Psoas muscle (tissue), 8 donors: ENCODE data around the gene FANCI. TPM values are rescaled to one million over a fixed set of nuclear protein-coding genes. Genes with fewer than 3 reads are reported as not detected.

Experiments
- ATAC-seq, 4 donors: fragments of 200-7000 bp; cut with Tn5 transposase; one replicate each; pipeline ENCODE4 v1.9.1; 2020; ENCODE audit warnings: moderate library complexity in 3 of 4, mild to moderate bottlenecking in 2 of 4
- DNase-seq, 2 donors: peaks; one replicate each; pipeline ENCODE4 v3.0.0-alpha.2; 2020
- H3K27ac ChIP-seq: fragments of 200-600 bp; one replicate; pipeline ENCODE4 v1.8.0; 2022
- H3K27me3 ChIP-seq, 3 donors: fragments of 200-600 bp in 1 of 3; one replicate each; pipeline versions ENCODE4 v1.6.1 to v1.8.0; 2013 to 2022; ENCODE audit warnings: low read length in 2 of 3, mild to moderate bottlenecking in 2 of 3, moderate library complexity in 1 of 3; ENCODE audit not compliant: insufficient read depth in 3 of 3
- H3K36me3 ChIP-seq, 2 donors: fragments of 200-600 bp in 1 of 2; one replicate each; pipeline versions ENCODE4 v1.6.1 to v1.8.0; 2013 to 2022; ENCODE audit warnings: low read depth in 1 of 2, mild to moderate bottlenecking in 1 of 2, moderate library complexity in 1 of 2; ENCODE audit not compliant: insufficient read depth in 1 of 2
- H3K4me1 ChIP-seq: fragments of 200-600 bp; one replicate; pipeline ENCODE4 v1.8.0; 2022
- H3K4me3 ChIP-seq: fragments of 200-600 bp; one replicate; pipeline ENCODE4 v1.8.0; 2022; ENCODE audit warnings: mild to moderate bottlenecking
- H3K9me3 ChIP-seq: fragments of 200-600 bp; one replicate; pipeline ENCODE4 v1.8.0; 2022
- CTCF ChIP-seq: fragments of 200-600 bp; IDR thresholded peaks from one replicate; pipeline ENCODE4 v1.8.0; 2022; ENCODE audit warnings: antibody characterized with exemption
- WGBS, 3 donors: extraction: QIAGEN DNeasy Blood & Tissue Kit; methylation state at CpG; one replicate each; pipeline versions ENCODE4 v1.1.6 to v1.1.7; 2013; 5-methylcytosine and 5-hydroxymethylcytosine counted together
- intact Hi-C, 2 donors: fragments of 100-400 bp; cut with DNase I; formaldehyde crosslinking; loops; one replicate each; pipeline versions ENCODE4 v1.11.0 to v1.14.2; 2022
- polyA plus RNA-seq, 3 donors: library from polyadenylated mRNA; stranded (reverse); fragments of 200-250 nt; gene quantifications; one replicate each; pipeline ENCODE4 v1.2.3, GENCODE V29; 2013
- total RNA-seq, 4 donors: library from RNA; stranded (reverse); fragmentation: NEBNext Ultra II Directional in 2 of 4; extraction: Animal tissue kit (Norgen Biotek cat#: 25700) in 2 of 4; gene quantifications; one replicate each; pipeline versions ENCODE4 v1.2.1 to v1.2.4, GENCODE V29; 2021 to 2023
- donor health status: healthy with polysubstance abuse.
- donor health status: DM: no; HTN: no; CAD: no; lungs with moderate emphysema.
- donor health status: Bipolar disorder and iron deficiency.
- donor health status: healthy.
- donor health status: DM: yes; HTN: yes; CAD: no.
- donor health status: DM: no; HTN: no; CAD: no.
- donor health status: DM: no; HTN: no; CAD: no.
- donor health status: DM: yes; HTN: yes; CAD: no.

Gene FANCI
- total and polyA plus RNA-seq, 7 donors, result 0.48 to 2.3 (median 0.82) TPM

DNA sequence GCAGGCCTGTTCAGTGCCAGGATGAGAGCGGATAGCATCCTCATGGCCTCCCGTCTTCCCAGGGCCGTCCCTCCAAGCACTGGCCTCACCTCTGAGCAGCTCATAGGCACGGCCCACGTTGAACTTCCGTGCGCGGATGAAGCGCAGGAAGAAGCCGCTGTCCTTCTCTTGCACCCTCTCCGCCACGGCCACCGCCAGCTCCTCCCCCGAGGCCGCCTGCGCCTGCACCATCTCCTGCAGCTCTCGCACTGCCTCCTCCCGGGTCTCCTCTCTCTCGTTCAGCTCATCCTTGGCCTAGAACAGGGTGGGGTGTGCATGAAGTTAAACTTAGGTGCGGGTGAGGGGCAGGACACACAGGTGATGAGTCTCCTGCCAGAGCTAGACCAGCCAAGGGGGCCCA, 26.7 kb upstream of the FANCI start:
- intact Hi-C loops, result no loop called here
- no peak overlapping the region for H3K27ac ChIP-seq
- no peak for ATAC-seq
- H3K36me3 ChIP-seq, result no peaks in the 10 kb centered on the region
- no peaks in the 10 kb centered on the region for H3K9me3 ChIP-seq
- no peak for DNase-seq
- H3K4me3 ChIP-seq, result no peak overlapping the region
- 90 to 92% (median 91%) methylated on average over 20 of the region's 20 CpGs for WGBS, 3 donors
- no peak for TF ChIP-seq CTCF
- H3K4me1 ChIP-seq, result no peaks in the 10 kb centered on the region
- no peaks in the 10 kb centered on the region for H3K27me3 ChIP-seq

DNA sequence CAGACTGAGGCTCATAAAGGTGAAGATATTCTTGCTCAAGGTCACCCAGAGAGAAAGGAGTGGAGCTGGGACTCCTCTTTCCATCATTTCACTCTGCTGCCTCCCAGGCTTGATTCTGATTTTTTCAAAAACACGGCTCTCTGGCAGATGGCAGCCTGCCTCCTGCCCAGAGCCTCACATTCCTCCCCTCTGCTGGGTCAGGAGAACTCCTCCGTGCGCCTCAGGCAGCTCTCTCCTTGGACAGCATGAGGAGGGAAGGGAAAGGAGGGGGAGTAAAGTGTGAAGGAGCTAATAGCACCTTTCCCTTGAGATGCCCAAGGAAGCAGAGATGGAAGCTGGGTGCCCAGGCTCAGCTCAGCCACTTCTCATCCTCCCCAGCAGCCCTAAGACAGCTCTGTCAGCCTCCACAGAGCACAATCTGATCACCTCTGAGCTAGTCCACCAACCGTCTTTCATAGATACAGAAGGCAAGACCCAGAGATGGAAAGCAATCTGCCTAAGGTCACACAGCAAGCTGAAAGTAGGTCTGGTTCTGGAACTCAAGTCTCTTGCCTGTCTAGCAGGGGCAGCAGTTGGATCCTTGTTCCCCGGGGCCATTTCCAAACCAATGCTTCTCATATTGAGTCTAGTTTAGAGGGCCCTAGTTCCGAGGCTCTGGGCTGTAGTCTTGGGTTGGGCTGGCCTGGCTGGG, 25.9 kb upstream of the FANCI start:
- Histone ChIP-seq H3K36me3 (no peaks in the 10 kb centered on the region), H3K4me1 (no peaks in the 10 kb centered on the region), H3K9me3 (no peaks in the 10 kb centered on the region), H3K27me3 (no peaks in the 10 kb centered on the region), H3K4me3 (no peak overlapping the region), H3K27ac (no peak overlapping the region)
- ATAC-seq, result no peak
- 69 to 73% (median 71%) methylated on average over 6 of the region's 6 CpGs for WGBS, 3 donors
- no peak for TF ChIP-seq CTCF
- no peak for DNase-seq
- intact Hi-C loops, result no loop called here

GRCh38 chr15:89218531-89218930, 25.2 kb upstream of the FANCI start:
- Histone ChIP-seq H3K4me3 (no peak overlapping the region), H3K4me1 (no peaks in the 10 kb centered on the region), H3K36me3 (no peaks in the 10 kb centered on the region), H3K9me3 (no peaks in the 10 kb centered on the region), H3K27ac (no peak overlapping the region), H3K27me3 (no peaks in the 10 kb centered on the region)
- ATAC-seq (no peak), DNase-seq (no peak)
- intact Hi-C loops, result no loop called here
- WGBS, 3 donors, result 88 to 93% (median 89%) methylated on average over 8 of the region's 8 CpGs
- TF ChIP-seq CTCF, result no peak

DNA sequence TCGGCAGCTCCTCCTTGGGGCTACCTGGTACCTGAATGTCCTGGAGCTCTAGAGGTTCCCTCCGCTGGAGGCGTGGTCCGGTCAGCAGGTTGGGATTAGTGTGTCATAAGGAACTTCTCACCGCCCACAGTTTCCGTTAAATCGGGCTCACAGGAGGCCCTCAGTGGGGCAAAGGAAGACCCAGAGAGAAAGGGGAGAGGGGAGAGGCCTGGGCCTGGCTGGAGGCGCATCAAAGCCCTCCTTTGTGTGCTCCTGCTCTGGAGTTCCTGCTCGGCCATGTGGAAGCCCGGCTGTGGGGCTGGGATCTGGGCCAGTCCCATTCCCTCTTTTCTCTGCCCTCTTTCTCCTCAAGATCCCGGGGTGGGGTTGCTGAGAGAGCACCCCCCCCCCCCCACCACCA, 22.2 kb upstream of the FANCI start, which contains the start of gene RLBP1:
Gene RLBP1, minus strand, starts transcription at position 37 of the 400 bp plus-strand sequence. CDS start 2,604 bp downstream, outside the sequence.
- no peaks in the 10 kb centered on the region for H3K27me3 ChIP-seq
- TF ChIP-seq CTCF, result no peak
- intact Hi-C loops, result no loop called here
- no peaks in the 10 kb centered on the region for H3K36me3 ChIP-seq
- ATAC-seq, result no peak
- H3K4me3 ChIP-seq, result no peak within 1 kb of the TSS
- no peak within 1 kb of the TSS for H3K27ac ChIP-seq
- H3K4me1 ChIP-seq, result no peaks in the 10 kb centered on the region
- DNase-seq, result no peak
- WGBS, 3 donors, result 68 to 78% (median 72%) methylated on average over 10 to 11 of the region's 11 CpGs
- H3K9me3 ChIP-seq, result no peaks in the 10 kb centered on the region

DNA sequence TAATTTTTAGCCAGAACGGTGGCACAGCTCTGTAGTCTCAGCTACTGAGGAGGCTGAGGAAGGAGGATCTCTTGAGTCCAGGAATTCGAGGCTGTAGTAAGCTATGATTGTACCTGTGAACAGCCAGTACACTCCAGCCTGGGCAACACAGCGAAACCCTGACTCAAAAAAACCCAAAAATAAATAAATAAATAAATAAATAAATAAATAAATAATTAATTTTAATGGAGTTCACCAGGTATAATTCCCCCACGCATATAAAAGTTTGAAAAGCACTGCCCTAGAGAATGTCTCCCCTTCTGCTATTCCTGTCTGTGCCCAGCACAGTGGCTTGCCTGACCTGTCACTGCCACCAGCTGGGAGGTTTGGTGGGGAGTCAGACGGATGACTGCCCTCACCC, 18.2 kb upstream of the FANCI start:
- H3K4me3 ChIP-seq, result no peak overlapping the region
- H3K27me3 ChIP-seq, result no peaks in the 10 kb centered on the region
- no peak for DNase-seq
- no peaks in the 10 kb centered on the region for H3K4me1 ChIP-seq
- 95 to 97% (median 96%) methylated on average over 5 of the region's 5 CpGs for WGBS, 3 donors
- ATAC-seq, result no peak
- no peaks in the 10 kb centered on the region for H3K36me3 ChIP-seq
- H3K27ac ChIP-seq, result no peak overlapping the region
- H3K9me3 ChIP-seq, result no peaks in the 10 kb centered on the region
- TF ChIP-seq CTCF, result no peak
- intact Hi-C loops, result no loop called here
